Mucosa of gallbladder (tissue), 1 donor: ENCODE data around the gene FAM241B. TPM values are rescaled to one million over a fixed set of nuclear protein-coding genes. Genes with fewer than 3 reads are reported as not detected.

Experiments
- DNase-seq: peaks from one replicate; pipeline ENCODE4 v3.0.0-alpha.2; 2020; ENCODE audit warnings: low spot score
- total RNA-seq: library from RNA; stranded (reverse); gene quantifications from one replicate; pipeline ENCODE4 v1.2.1, GENCODE V29; 2021
- donor health status: DM: no; HTN: no; CAD: no.

The FAM241B gene
- total RNA-seq, 1 donor from 2014 or later = 4.0 TPM

GRCh38 chr10:69649786-69650550 is 19.9 kb downstream of the FAM241B start:
- DNase-seq = no peak

GRCh38 chr10:69650589-69651261 is 20.7 kb downstream of the FAM241B start:
- DNase-seq = no peak

GRCh38 chr10:69651362-69651761 is 21.3 kb downstream of the FAM241B start:
- DNase-seq = no peak

GRCh38 chr10:69652111-69652856 is 22.2 kb downstream of the FAM241B start:
- no peak for DNase-seq

- no peak for DNase-seq
Measured at GRCh38 chr10:69652857-69653199, 22.8 kb downstream of the FAM241B start.

DNA sequence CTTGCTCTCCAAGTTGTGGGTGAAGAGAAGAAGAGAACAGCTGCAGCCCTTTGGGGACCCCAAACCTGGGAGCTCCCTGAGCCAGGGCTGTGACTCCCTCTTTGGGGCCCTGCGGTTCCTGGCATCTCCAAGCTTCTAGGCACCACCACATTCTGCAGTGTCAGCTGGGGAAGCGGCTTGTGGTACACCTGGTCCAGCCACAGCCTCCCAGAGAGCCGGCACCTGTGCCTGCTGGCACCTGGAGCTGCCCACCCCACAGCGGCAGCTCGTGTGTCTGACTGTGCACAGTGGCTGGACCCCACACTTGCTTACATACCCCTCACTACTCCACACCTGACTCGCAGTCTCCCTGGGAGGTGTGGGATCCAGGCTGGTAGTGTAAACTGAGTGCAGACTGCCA is 23.5 kb downstream of the FAM241B start:
- no peak for DNase-seq

DNA sequence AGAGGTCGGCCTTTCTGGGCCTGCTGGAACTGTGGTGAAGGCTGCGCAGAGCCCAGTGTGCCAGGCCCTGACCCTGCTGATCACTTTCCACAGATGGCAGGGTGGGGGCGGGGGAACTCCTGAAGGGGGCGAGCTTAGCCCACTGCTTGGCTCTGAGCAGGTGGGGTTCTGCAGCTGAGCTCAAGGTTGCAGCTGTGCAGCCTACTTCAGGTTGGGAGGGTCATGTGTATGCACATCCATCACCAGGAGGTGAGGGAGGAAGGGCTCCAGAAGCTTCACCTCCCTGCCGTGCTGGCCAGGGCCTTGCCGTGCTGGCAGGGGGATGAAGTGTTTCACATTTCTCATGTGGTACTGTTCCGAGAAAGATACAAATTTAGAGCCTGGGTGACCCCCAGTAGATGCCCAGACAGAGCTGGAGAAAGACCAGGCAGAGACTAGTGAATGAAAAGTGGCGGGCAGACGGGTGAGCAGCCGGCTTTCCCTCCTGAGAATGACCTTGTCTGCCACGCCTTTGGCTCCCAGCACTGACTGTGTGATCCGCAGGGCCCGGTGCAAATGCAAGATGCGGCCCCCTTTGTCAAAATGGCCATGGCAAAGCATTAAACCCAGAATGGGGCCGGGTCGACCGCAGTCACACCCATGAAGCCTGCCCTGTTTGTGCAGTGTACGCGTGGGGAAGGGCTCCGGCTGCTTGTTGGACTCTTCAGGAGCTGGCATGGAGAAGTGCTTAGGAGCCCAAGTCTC is 25.2 kb downstream of the FAM241B start:
- no peak for DNase-seq

- DNase-seq = no peak
Measured at GRCh38 chr10:69655868-69656555, 26.0 kb downstream of the FAM241B start.

DNA sequence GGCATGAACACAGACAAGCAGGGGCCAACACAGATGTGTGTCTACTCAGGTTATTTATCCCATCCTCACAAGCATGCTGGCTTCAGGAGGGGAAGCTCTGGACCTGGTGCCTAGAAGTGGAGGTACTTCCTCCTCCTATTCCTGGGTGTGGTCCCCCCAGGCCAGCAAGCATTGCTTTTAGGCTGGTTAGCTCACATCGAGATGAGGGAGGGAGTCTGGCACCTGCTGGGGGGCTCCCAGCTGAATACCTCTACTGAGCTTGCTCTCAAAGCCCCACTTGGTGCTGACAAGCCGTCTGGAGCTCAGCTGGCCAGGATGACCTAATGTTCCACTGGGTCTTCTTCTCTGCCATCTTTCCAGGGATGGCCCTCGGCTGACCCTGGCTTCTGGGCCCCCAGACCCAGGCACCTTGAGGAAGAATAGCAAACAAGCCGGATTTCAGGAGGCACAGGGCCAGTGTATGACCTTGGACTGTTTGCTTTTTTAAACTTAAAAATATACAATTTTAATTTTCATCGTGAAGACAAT is 26.8 kb downstream of the FAM241B start:
- DNase-seq = no peak

DNA sequence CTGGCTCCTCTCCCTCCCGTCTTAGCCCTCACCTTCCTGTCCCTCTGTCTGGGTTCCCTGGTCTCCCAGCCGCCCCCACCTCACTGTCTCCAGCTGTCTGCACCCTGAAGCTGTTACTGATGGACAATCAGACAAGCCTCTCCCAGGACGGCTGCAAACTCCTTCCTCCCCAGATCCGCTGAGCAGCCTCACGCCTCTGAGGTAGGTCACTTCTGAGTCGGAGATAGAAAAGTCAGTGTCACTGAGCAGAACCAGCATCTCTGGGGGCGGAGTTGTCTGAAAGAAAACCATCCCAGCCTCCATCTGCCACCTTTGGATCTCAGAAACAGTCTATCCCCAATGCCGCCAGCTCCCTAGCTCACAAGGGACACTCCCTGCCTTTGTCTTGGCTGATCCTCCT is 27.4 kb downstream of the FAM241B start:
- DNase-seq = no peak

DNA sequence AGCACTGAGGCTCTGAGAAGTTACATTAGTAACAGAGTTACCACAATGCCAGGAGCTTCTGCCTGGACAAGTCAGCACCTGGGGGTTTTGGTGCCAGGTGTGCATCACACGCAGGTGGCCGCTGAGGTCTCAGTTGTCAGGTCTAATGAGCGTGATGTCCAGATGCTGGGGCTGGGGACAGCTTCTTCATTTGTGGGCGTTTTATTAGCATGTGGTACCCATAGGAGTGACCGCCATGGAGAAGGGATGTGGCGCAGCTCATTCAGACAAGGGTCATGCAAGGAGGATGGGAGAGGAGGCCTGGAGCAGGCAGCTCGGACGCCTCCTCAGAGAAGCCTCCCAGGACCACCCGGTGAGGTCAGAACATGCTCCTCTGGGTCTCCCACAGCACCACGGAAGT is 27.8 kb downstream of the FAM241B start:
- no peak for DNase-seq

GRCh38 chr10:69659241-69660038 is 29.4 kb downstream of the FAM241B start:
- no peak for DNase-seq

GRCh38 chr10:69660296-69660695 is 30.2 kb downstream of the FAM241B start:
- no peak for DNase-seq

DNA sequence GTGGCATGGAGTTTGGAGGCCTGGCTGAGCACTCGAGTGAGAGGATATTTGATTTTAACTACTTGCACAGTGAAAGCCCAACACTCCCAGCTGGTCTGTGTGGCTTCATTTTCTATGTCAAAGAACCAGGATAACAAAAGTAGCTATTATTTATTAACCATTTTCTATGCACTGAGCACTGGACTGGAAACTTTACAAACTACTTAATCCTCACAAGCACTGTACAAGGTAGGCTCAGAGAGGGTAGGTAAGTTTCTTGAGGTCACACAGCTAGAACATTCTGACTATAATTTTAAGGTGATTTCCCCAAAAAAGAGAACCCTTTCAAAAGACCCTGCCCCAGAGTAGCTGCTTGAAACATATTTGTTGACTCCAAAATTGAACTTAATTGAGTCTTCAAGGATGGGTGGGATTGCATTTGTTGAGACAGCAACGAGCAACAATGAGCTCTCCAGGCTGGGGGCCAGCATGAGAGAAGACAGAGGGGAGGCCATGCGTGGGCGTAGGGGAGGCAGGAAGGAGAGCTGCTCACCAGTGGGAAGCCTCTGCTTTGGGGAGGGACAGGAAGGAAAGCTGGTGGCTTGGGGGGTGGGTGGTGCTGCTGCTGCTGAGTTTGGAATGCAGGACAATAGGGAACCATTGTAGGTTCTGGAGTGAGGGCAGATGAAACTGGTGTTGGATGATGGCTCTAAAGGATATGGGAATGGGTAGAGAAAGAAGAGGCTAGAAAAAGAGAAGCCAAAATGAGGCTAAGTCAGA is 31.5 kb downstream of the FAM241B start:
- DNase-seq = no peak

GRCh38 chr10:69662173-69662877 is 32.3 kb downstream of the FAM241B start:
- no peak for DNase-seq

DNA sequence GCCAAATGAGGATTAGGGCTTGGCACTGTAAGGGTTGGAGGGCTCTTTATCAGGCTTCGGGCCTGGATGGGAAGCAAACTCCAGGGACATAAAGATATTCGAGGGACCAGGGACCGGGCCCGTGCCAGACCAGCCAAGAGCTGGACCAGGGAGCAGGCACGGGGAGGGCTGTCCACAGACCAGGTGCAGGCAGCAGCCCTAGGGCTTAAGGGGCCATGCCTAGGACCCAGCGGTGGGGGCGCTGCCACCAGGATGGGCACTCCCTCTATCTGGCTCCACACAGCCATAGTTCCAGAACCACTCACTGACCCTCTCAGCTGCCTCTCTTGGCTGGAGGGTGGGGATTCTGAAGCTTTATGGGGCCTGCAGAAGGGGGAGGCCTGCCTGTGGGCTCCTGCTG is 32.9 kb downstream of the FAM241B start:
- no peak for DNase-seq

DNA sequence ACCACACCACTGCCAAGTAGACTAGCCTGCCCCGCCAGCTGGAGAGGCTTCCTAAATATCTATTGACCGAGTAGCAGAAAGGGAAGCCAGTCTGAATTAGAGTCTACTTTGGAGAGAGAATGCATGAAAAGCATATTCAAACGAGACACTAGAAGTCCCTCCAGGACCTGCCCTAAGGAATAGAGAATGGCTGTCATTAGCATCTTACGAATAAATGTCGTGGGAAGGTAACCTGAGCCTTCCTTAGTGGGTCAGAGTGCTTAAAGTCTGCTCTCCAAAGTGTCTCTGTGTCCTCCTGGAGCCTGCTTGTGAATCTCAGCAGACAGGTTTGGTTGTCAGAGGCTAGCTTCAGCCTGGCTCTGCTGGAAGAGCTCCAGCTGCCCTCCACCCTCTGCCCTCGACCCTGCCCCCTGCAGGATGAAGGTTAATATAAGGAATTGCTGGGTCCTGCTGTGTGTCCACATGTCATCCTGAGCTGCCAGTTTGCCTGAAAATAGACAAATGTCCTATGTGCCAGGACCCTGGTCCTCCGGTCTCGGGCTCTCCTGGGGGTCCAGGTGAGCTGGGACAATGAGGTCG is 33.4 kb downstream of the FAM241B start:
- no peak for DNase-seq

- DNase-seq = no peak
Measured at GRCh38 chr10:69665474-69666320, 35.6 kb downstream of the FAM241B start.
